ENCODE results near the gene KRTAP9-6.

GRCh38 chr17:41230094-41230493 lies 35.1 kb upstream of the KRTAP9-6 start:
- no peak for TF ChIP-seq CTCF (IDR thresholded peaks at IDR 0.05)
- TF ChIP-seq POLR2A (IDR thresholded peaks at IDR 0.05) = no peak

All from thyroid gland (tissue), 4 donors.